ENCODE results near the gene RNF220.
"Not testable (repeated sequence)": the region's sequence is repeated elsewhere in the genome, so short reads cannot be mapped to it uniquely, and the experiment has no call there.

RNF220 gene

GRCh38 chr1:44661781-44662682 is 257.0 kb downstream of the RNF220 start:
- no peak for DNase-seq

- DNase-seq, result no peak
Observed at GRCh38 chr1:44662683-44663030, 257.6 kb downstream of the RNF220 start.

GRCh38 chr1:44663417-44663816 is 258.4 kb downstream of the RNF220 start:
- DNase-seq, result no peak

GRCh38 chr1:44664730-44665370 is 259.8 kb downstream of the RNF220 start:
- DNase-seq, result peak; percentile 78 to 91

- DNase-seq, result not testable (repeated sequence)
Observed at GRCh38 chr1:44666719-44667118, 261.7 kb downstream of the RNF220 start.

GRCh38 chr1:44670751-44671640 is 265.9 kb downstream of the RNF220 start:
- no peak for DNase-seq

- DNase-seq, result peak; percentile 94 to 95
Observed at GRCh38 chr1:44672254-44672955, 267.4 kb downstream of the RNF220 start.

- DNase-seq, result no peak
Observed at GRCh38 chr1:44672961-44673674, 268.1 kb downstream of the RNF220 start.

- no peak for DNase-seq
Observed at GRCh38 chr1:44673675-44674112, 268.6 kb downstream of the RNF220 start.

GRCh38 chr1:44674113-44675000 is 269.3 kb downstream of the RNF220 start, which contains the start of the genes ARMH1 and TMEM53:
ARMH1 (plus strand) TSS chr1:44674714; CDS start chr1:44689698, 14,984 bp downstream.
TMEM53 (minus strand) TSS chr1:44674481; CDS start chr1:44674391, 90 bp downstream.
- peak; percentile 99 to 100 for DNase-seq

- DNase-seq, result no peak
Observed at GRCh38 chr1:44675186-44675585, 270.1 kb downstream of the RNF220 start.

GRCh38 chr1:44676484-44677200 is 271.6 kb downstream of the RNF220 start:
- peak; percentile 91 to 94 for DNase-seq

- peak; percentile 77 to 81 for DNase-seq
Observed at GRCh38 chr1:44677201-44677766, 272.2 kb downstream of the RNF220 start.

- DNase-seq, result no peak
Observed at GRCh38 chr1:44678120-44678519, 273.1 kb downstream of the RNF220 start.

- DNase-seq, result no peak
Observed at GRCh38 chr1:44678626-44679025, 273.6 kb downstream of the RNF220 start.

- no peak for DNase-seq
Observed at GRCh38 chr1:44679468-44679867, 274.4 kb downstream of the RNF220 start.

GRCh38 chr1:44681905-44682882 is 277.1 kb downstream of the RNF220 start:
- no peak for DNase-seq

GRCh38 chr1:44682883-44683265 is 277.8 kb downstream of the RNF220 start:
- DNase-seq, result peak in 1 of 2 donors; percentile 37
